Measurements from ENCODE around the gene SLC30A7.

SLC30A7 gene

DNA sequence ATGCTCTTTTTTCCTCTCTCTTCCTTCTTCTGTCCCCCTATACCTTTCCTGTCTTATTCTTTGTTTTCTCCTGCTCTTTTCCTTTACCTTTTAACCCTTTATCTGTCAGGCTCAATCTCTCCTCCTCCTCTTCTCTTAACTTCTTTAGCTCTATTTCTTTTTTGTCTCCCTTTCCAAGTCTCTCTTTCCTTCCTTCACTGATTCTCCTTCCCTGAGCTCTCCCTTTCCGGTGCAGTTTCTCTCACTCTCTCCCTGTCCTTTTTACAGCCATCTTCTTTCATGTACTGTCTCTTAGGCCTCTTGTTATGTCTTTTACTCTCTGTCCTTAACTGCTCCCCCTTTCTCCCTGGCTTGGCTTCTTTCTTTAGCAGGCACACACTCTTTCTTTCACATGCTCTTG, 12.0 kb downstream of the SLC30A7 start:
- Histone ChIP-seq H3K36me3 (ENCODE audit: insufficient read depth, low read length) (peaks cover 81% of the 10 kb centered on the region), H3K79me2 (ENCODE audit: insufficient read depth, low read length) (no peaks in the 10 kb centered on the region)

DNA sequence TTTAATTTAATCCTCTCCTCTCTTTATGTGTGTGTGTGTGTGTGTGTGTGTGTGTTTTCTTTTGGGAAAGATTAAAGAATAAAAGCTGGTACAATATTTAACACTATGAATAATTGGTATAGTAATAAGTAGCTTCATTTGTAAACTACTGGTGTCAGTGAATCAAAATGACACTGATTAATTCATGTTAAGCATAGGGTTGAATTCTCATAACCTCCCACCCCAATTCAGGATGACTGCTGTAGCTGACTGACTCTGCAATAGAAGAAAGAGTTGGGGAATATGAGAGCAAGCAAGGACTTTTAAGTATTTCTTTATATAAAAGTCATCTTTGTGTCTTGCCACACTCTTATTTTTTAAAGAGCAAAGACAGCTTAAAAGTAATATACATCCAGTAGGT, 13.1 kb downstream of the SLC30A7 start:
- H3K36me3 ChIP-seq (ENCODE audit: insufficient read depth, low read length) = peaks cover 85% of the 10 kb centered on the region
- H4K20me1 ChIP-seq (ENCODE audit: insufficient read depth, low read length) = no peaks in the 10 kb centered on the region
- no peaks in the 10 kb centered on the region for H3K79me2 ChIP-seq (ENCODE audit: insufficient read depth, low read length)

More for the DNA sequence above, 12.0 kb downstream of the SLC30A7 start:
- H3K27ac ChIP-seq (ENCODE audit: low read depth, low read length, poor library complexity, severe bottlenecking) = no peak overlapping the region
- H2AFZ ChIP-seq (ENCODE audit: low read length) = no peak overlapping the region
- no peaks in the 10 kb centered on the region for H3K27me3 ChIP-seq (ENCODE audit: insufficient read depth, low read length)
- H3K9ac ChIP-seq (ENCODE audit: low read length) = no peak overlapping the region
- no peaks in the 10 kb centered on the region; the same call in 1 of the 2 replicates for H3F3A ChIP-seq (ENCODE audit: insufficient read depth, low read length)
- H3K4me2 ChIP-seq (ENCODE audit: low read length) = no peak overlapping the region
- TF ChIP-seq EZH2 (IDR thresholded peaks at IDR 0.05; ENCODE audit: borderline replicate concordance, low read length) = no peak
- TF ChIP-seq, protein P1, sequence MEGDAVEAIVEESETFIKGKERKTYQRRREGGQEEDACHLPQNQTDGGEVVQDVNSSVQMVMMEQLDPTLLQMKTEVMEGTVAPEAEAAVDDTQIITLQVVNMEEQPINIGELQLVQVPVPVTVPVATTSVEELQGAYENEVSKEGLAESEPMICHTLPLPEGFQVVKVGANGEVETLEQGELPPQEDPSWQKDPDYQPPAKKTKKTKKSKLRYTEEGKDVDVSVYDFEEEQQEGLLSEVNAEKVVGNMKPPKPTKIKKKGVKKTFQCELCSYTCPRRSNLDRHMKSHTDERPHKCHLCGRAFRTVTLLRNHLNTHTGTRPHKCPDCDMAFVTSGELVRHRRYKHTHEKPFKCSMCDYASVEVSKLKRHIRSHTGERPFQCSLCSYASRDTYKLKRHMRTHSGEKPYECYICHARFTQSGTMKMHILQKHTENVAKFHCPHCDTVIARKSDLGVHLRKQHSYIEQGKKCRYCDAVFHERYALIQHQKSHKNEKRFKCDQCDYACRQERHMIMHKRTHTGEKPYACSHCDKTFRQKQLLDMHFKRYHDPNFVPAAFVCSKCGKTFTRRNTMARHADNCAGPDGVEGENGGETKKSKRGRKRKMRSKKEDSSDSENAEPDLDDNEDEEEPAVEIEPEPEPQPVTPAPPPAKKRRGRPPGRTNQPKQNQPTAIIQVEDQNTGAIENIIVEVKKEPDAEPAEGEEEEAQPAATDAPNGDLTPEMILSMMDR (IDR thresholded peaks at IDR 0.05; ENCODE audit: low read length) = no peak
- no peaks in the 10 kb centered on the region for H3K4me1 ChIP-seq (ENCODE audit: insufficient read depth, low read length, severe bottlenecking)
- no peaks in the 10 kb centered on the region for H3K9me2 ChIP-seq (ENCODE audit: low read depth, low read length)
- no peaks in the 10 kb centered on the region for H4K20me1 ChIP-seq (ENCODE audit: insufficient read depth, low read length)
- H3K4me3 ChIP-seq (ENCODE audit: low read depth, low read length, poor library complexity, severe bottlenecking) = no peak overlapping the region
- no peaks in the 10 kb centered on the region for H3K9me3 ChIP-seq (ENCODE audit: low read length)

DNA sequence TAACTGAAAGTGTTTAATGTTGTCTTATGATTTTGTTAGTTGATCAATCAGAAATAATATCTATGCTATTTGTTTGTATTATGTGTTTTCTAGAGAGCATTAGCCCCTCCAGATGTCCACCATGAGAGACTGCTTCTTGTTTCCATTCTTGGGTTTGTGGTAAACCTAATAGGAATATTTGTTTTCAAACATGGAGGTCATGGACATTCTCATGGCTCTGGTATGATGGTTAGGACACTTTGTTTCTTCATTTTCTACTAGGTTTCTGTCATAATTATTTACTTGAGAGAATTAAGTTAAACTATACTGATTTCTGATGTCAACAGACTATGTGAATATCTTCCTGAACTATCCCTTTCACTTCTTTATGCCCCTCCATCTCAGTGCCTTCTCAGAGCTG, 16.1 kb downstream of the SLC30A7 start:
- no peaks in the 10 kb centered on the region for H3K4me1 ChIP-seq (ENCODE audit: insufficient read depth, low read length, severe bottlenecking)
- H3F3A ChIP-seq (ENCODE audit: insufficient read depth, low read length) = no peaks in the 10 kb centered on the region
- H3K27ac ChIP-seq (ENCODE audit: low read depth, low read length, poor library complexity, severe bottlenecking) = no peak overlapping the region
- no peak overlapping the region for H3K4me3 ChIP-seq (ENCODE audit: low read depth, low read length, poor library complexity, severe bottlenecking)
- no peaks in the 10 kb centered on the region for H3K9me3 ChIP-seq (ENCODE audit: low read length)
- H3K9me2 ChIP-seq (ENCODE audit: low read depth, low read length) = no peaks in the 10 kb centered on the region
- H3K4me2 ChIP-seq (ENCODE audit: low read length) = no peak overlapping the region
- no peaks in the 10 kb centered on the region for H3K27me3 ChIP-seq (ENCODE audit: insufficient read depth, low read length)
- peaks cover 75% of the 10 kb centered on the region for H3K36me3 ChIP-seq (ENCODE audit: insufficient read depth, low read length)
- H2AFZ ChIP-seq (ENCODE audit: low read length) = no peak overlapping the region
- H3K79me2 ChIP-seq (ENCODE audit: insufficient read depth, low read length) = no peaks in the 10 kb centered on the region
- TF ChIP-seq EZH2 (IDR thresholded peaks at IDR 0.05; ENCODE audit: borderline replicate concordance, low read length) = no peak
- TF ChIP-seq, protein P1 (IDR thresholded peaks at IDR 0.05; ENCODE audit: low read length) = no peak
- no peaks in the 10 kb centered on the region for H4K20me1 ChIP-seq (ENCODE audit: insufficient read depth, low read length)
- no peak overlapping the region for H3K9ac ChIP-seq (ENCODE audit: low read length)

More for the DNA sequence above, 13.1 kb downstream of the SLC30A7 start:
- no peak for TF ChIP-seq EZH2 (IDR thresholded peaks at IDR 0.05; ENCODE audit: borderline replicate concordance, low read length)
- TF ChIP-seq, protein P1 (IDR thresholded peaks at IDR 0.05; ENCODE audit: low read length) = no peak
- H3F3A ChIP-seq (ENCODE audit: insufficient read depth, low read length) = no peaks in the 10 kb centered on the region
- no peak overlapping the region for H3K4me2 ChIP-seq (ENCODE audit: low read length)
- H2AFZ ChIP-seq (ENCODE audit: low read length) = no peak overlapping the region
- H3K9me2 ChIP-seq (ENCODE audit: low read depth, low read length) = no peaks in the 10 kb centered on the region
- no peaks in the 10 kb centered on the region for H3K27me3 ChIP-seq (ENCODE audit: insufficient read depth, low read length)
- no peak overlapping the region for H3K27ac ChIP-seq (ENCODE audit: low read depth, low read length, poor library complexity, severe bottlenecking)
- H3K9ac ChIP-seq (ENCODE audit: low read length) = no peak overlapping the region
- no peaks in the 10 kb centered on the region for H3K9me3 ChIP-seq (ENCODE audit: low read length)
- no peak overlapping the region for H3K4me3 ChIP-seq (ENCODE audit: low read depth, low read length, poor library complexity, severe bottlenecking)
- H3K4me1 ChIP-seq (ENCODE audit: insufficient read depth, low read length, severe bottlenecking) = no peaks in the 10 kb centered on the region

All from OCI-LY1 (cell line).